ENCODE results near the gene SSNA1. TPM values are rescaled to one million over a fixed set of nuclear protein-coding genes. Genes with fewer than 3 reads are reported as not detected.
A peak's percentile ranks its signal among the peaks of the same experiment; 100 is the strongest.

SSNA1 gene
- total and polyA plus RNA-seq, 9 of the 15 experiments (the other 6 are each of a cell fraction or from before 2014, with no cell fraction given) = 1.9 to 130 (median 57.1) TPM

DNA sequence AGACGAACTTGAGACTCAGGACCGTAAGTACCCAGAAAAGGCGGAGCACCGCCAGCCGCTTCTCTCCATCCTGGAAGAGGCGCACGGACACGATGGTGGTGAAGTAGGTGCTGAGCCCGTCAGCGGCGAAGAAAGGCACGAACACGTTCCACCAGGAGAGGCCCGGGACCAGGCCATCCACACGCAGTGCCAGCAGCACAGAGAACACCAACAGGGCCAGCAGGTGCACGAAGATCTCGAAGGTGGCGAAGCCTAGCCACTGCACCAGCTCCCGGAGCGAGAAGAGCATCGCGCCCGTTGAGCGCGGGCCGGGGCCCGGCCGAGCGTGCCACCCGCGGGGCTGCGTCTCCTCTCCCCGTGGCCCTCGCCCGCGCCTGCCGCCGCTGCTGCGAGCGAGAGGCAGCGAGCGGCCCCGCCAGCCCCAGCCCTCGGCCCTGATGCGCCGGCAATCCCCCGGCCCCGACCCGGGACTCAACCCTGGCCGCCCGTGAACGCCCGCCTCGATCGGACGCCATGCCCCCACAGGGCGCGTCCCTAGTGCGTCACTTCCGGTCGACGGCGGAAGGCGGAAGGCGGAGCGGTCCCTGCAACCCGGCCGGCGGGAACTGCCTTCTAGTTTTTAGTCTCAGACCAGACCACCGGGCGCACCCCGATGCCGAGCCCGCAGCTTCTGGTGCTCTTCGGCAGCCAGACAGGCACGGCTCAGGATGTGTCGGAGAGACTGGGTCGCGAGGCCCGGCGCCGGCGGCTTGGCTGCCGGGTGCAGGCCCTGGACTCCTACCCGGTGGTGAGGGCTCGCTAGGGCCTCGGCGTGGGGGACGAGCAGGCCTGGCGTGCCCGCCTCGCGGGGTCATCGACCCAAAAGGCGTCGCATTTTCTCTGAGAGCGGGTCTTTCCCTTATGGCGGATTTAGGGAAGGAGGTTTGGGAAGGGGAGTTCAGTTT is 16.9 kb downstream of the SSNA1 start, which contains the start of the genes NDOR1 and TMEM203 (continued):
- TF ChIP-seq, protein P1, sequence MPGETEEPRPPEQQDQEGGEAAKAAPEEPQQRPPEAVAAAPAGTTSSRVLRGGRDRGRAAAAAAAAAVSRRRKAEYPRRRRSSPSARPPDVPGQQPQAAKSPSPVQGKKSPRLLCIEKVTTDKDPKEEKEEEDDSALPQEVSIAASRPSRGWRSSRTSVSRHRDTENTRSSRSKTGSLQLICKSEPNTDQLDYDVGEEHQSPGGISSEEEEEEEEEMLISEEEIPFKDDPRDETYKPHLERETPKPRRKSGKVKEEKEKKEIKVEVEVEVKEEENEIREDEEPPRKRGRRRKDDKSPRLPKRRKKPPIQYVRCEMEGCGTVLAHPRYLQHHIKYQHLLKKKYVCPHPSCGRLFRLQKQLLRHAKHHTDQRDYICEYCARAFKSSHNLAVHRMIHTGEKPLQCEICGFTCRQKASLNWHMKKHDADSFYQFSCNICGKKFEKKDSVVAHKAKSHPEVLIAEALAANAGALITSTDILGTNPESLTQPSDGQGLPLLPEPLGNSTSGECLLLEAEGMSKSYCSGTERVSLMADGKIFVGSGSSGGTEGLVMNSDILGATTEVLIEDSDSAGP (CRISPR knock-in tag; IDR thresholded peaks at IDR 0.05) = no peak
- TF ChIP-seq, protein P2, sequence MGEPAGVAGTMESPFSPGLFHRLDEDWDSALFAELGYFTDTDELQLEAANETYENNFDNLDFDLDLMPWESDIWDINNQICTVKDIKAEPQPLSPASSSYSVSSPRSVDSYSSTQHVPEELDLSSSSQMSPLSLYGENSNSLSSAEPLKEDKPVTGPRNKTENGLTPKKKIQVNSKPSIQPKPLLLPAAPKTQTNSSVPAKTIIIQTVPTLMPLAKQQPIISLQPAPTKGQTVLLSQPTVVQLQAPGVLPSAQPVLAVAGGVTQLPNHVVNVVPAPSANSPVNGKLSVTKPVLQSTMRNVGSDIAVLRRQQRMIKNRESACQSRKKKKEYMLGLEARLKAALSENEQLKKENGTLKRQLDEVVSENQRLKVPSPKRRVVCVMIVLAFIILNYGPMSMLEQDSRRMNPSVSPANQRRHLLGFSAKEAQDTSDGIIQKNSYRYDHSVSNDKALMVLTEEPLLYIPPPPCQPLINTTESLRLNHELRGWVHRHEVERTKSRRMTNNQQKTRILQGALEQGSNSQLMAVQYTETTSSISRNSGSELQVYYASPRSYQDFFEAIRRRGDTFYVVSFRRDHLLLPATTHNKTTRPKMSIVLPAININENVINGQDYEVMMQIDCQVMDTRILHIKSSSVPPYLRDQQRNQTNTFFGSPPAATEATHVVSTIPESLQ (CRISPR knock-in tag; IDR thresholded peaks at IDR 0.05) = peak; percentile 81; the same call in 1 of the 2 replicates
- TF ChIP-seq, protein P3, sequence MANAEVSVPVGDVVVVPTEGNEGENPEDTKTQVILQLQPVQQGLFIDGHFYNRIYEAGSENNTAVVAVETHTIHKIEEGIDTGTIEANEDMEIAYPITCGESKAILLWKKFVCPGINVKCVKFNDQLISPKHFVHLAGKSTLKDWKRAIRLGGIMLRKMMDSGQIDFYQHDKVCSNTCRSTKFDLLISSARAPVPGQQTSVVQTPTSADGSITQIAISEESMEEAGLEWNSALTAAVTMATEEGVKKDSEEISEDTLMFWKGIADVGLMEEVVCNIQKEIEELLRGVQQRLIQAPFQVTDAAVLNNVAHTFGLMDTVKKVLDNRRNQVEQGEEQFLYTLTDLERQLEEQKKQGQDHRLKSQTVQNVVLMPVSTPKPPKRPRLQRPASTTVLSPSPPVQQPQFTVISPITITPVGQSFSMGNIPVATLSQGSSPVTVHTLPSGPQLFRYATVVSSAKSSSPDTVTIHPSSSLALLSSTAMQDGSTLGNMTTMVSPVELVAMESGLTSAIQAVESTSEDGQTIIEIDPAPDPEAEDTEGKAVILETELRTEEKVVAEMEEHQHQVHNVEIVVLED (CRISPR knock-in tag; IDR thresholded peaks at IDR 0.05) = peak; percentile 65
- TF ChIP-seq MAZ (CRISPR knock-in tag; conservative IDR thresholded peaks at IDR 0.05 in 1 of 2, IDR thresholded peaks at IDR 0.05 in 1 of 2) (peak; percentile 86), ZFP36 (IDR thresholded peaks at IDR 0.05; ENCODE audit: low read depth, low read length, partially characterized antibody) (no peak), SAFB (IDR thresholded peaks at IDR 0.05; ENCODE audit: borderline replicate concordance, low read depth, low read length) (no peak), ILF3 (IDR thresholded peaks at IDR 0.05; ENCODE audit: borderline replicate concordance) (no peak), EGR1 (conservative IDR thresholded peaks at IDR 0.05) (0 out of 2 replicates have a peak, but pooled peaks have one; percentile 32), ZNF584 (CRISPR knock-in tag; IDR thresholded peaks at IDR 0.05; ENCODE audit: low read depth) (no peak), DNMT1 (IDR thresholded peaks at IDR 0.05) (no peak), STAG1 (CRISPR knock-in tag; IDR thresholded peaks at IDR 0.05; ENCODE audit: borderline replicate concordance) (0 out of 2 replicates have a peak, but pooled peaks have one; percentile 11), ZNF551 (CRISPR knock-in tag; IDR thresholded peaks at IDR 0.05) (no peak), GABPB2 (CRISPR knock-in tag; conservative IDR thresholded peaks at IDR 0.05) (no peak), HSF4 (CRISPR knock-in tag; IDR thresholded peaks at IDR 0.05; ENCODE audit: borderline replicate concordance) (no peak), HLTF (IDR thresholded peaks at IDR 0.05) (no peak), CEBPB (tag; IDR thresholded peaks at IDR 0.05) (no peak)
- TF ChIP-seq, protein P4, sequence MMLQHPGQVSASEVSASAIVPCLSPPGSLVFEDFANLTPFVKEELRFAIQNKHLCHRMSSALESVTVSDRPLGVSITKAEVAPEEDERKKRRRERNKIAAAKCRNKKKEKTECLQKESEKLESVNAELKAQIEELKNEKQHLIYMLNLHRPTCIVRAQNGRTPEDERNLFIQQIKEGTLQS (IDR thresholded peaks at IDR 0.05) = no peak
- TF ChIP-seq, protein P4 (CRISPR knock-in tag; conservative IDR thresholded peaks at IDR 0.05) = 0 out of 2 replicates have a peak, but pooled peaks have one; percentile 31
- TF ChIP-seq, protein P5, sequence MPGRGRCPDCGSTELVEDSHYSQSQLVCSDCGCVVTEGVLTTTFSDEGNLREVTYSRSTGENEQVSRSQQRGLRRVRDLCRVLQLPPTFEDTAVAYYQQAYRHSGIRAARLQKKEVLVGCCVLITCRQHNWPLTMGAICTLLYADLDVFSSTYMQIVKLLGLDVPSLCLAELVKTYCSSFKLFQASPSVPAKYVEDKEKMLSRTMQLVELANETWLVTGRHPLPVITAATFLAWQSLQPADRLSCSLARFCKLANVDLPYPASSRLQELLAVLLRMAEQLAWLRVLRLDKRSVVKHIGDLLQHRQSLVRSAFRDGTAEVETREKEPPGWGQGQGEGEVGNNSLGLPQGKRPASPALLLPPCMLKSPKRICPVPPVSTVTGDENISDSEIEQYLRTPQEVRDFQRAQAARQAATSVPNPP (IDR thresholded peaks at IDR 0.05; ENCODE audit: borderline replicate concordance, insufficient read depth, insufficient read length) = no peak
